Fibroblast of peridontal ligament (primary cell): Measurements from ENCODE around the gene NIPBL.
"Not testable (repeated sequence)": the region's sequence is repeated elsewhere in the genome, so short reads cannot be mapped to it uniquely, and the experiment has no call there.

Experiments used
- DNase-seq: peaks from one replicate; pipeline ENCODE4 v3.0.0-alpha.2; 2010; ENCODE audit errors: extremely low read depth

The NIPBL gene

DNA sequence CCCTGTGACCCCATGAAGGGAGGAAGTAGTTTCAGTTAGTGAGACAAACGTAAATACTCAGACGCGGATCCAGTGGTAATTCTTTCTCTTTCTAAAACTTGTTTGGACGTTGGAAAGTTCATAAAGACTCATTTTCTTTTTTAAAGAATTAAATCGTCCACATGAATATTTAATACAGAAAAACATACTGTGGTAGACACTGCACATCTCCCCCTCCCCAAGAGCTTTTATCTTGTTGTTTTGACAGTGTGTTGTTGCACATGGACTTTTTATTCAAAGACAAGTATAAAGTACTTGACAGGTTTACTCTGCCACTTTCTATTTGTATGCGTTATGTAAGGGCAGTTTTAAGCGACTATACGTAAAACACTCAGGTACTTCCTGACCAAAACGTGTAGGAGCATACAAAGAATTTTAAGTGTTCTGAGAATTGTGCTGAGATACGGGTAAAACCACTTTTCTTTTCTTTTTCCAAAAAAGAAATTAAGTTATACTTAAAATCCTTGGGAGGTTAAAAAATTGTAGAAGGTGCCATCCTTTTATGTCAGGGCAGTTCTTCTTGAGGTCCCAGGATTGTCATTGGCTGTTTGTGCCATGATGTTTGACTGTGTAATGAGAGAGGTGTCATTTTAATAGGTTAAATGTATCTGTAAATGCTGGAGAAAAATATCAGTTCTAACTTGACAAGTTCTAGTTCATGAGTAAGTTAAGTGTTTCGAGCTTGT is 1.3 kb downstream of the NIPBL start:
- peak; percentile 33 for DNase-seq

DNA sequence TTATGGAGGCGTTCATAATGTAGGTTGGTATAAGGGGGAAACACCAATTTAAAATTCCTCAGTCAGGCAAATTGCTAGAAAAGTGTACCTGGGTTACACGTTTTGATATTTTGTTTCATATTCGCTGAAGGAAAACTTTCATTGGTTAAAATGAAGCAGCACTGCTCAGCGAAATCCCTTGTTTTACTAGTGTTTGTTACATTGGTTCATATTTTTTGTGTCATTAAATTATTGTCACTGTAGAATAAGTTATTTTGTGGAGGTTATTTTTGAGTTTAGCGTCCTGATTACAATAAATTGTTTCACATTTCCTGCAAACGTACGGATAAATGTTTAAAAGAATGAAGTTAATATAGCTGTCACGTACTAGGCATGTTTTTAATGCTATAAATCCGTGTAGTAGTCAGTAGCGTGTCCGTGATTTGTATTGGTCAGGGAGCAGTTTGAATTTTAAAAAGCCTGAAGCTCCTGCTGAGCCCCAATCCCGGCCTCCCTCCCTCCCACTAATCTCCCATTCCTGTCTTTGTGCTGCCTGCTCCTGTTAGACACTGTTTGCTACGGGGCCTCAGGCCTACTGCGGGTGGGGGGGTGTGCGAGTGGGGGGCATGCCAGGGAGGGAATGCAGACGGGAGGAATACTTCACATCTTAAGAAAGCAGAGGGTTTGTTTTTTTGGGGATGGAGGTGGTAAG is 2.0 kb downstream of the NIPBL start:
- peak; percentile 55 for DNase-seq

DNA sequence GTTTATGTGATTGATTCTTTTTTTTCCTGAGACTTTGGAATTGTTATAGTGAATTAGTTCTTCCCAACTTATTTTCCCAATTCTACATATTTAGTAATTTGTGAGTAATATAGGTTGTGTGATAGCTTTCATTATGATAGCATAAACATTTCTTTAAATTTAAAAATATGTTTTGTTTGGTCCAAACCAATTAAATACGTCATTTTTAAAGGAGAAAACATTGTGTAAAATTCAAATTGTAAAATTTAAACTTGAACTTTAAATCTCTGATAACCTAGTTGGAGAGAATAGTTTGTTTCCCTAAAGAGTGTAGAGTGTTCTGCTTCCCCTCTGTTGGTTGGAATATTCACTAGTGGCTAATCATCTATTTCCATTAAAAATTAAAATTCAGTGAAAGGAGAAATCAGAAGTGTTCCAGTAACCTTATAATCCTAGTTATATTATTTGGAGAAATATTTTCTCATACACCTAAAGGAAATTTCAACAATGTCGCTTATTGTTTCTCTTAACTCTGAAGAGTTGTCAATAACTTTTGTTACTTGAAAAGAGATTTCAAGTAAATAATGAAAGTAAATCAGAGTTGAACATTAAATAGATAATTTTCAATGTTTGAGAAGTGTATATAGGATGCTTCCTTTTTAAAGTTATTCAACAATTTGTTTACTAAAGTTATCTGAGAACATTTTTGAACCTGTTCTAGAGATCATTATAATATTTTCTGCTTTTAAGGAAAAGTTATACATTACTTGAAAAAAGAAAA is 2.9 kb downstream of the NIPBL start:
- DNase-seq, result no peak

DNA sequence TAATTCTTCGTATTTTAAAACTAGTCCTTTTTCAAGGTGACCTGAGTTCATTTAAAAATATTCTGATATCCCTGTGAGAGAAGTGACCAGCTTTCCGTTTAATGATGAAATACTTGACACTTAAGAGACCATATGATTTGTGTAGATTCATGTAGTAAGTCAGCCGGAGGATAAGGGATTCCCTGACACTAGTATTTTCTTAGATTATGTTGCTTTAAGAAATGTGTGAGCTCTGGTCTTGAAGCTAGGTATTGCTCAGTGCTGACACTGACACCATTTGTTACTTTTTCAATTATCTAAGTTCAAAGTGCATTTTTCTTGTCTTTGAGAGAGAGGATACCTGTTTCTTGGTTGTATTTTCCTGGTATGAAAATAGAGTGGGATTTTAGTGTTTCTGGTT is 4.2 kb downstream of the NIPBL start:
- no peak for DNase-seq

DNA sequence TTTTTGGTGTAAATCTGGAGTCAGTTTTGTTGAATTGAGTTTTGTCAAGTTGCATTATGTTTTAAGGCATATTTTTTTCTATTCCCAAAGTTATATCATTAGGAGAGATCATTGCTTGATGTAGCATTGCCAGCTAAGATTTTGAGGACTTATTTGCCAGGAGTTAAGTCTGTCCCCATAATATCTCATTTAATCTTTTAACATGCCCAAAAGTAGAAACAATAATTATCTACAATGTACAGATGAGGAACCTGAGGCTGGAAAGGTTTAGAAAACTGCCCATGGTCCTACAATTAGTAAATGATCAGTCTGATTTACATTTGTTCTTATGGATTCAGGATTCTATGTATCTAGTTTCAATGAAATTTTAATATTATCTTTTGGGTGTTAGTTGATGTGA is 4.7 kb downstream of the NIPBL start:
- DNase-seq, result no peak

DNA sequence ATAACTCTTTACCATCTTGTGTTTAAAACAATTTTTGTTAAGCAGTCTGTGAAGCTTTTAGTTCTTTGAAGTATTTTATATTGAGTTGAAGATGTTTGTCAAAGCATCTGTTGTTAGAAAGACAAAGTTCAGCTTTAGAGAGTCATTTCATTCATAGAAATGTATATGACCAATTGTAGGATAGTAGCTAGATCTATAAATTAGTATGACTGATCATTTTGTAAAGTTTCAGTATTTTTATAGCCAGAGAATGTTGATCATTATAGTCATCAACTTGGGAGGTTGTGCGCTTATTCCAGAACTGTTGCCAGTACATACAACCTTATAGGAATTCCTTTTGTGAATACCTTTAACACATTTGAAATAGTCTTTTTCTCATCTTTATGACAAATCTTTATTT is 5.2 kb downstream of the NIPBL start:
- no peak for DNase-seq

DNA sequence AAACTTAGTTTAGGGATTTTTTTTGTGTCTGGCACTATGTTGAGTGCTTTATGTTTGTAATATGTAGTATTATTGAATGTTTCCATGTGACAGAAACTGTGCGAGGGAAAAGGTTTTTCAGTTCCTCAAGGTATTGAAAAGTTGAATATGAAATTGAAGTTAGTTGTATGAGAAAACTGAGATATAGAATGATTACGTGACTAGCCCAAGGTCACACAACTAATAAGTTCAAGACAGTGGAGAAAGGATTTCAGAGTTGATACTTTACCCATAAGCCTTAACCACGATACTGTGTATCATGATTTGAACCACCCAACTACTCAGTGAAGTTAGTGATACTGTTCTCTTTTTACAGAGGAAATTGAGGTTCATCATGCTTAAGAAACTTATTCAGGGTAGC is 5.7 kb downstream of the NIPBL start:
- DNase-seq, result no peak

DNA sequence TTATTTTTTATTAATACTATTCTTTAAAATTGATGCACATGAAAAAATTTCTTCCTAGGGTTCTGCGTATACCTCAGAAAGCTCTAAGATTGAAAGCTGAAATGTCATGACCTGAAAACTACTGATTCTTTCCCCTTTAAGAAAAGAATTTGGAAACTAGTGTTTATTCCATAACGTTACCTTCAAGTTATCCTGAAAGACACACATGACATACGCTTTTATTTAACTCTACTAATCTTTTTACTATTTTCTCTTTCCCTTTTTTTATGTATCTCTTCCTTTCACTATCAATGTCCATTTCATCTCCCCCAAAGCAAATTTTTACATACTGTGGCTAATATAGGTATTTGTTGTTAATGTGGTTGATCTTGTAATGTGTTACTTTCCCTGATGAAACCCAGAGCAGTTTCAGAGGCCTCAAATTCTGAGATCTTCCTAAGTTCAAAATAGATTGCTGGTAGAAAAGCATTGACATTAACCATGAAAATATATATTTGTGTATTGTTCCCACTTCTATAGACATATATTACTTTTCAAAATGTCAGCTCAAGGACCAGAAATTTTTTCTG is 7.4 kb downstream of the NIPBL start:
- no peak for DNase-seq

DNA sequence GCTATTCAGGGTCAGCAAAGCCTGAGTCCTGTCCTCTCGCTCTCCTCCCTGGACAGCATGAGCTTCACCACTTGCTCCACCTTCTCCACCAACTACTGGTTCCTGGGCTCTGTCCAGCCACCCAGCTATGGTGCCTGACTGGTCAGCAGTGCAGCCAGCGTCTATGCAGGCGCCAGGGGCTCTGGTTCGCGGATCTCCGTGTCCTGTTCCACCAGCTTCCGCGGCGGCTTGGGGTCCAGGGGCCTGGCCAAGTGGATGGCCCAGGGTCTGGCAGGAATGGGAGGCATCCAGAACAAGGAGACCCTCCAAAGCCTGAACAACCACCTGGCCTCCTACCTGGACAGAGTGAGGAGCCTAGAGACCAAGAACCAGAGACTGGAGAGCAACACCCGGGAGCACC is 8.6 kb downstream of the NIPBL start:
- DNase-seq, result no peak

DNA sequence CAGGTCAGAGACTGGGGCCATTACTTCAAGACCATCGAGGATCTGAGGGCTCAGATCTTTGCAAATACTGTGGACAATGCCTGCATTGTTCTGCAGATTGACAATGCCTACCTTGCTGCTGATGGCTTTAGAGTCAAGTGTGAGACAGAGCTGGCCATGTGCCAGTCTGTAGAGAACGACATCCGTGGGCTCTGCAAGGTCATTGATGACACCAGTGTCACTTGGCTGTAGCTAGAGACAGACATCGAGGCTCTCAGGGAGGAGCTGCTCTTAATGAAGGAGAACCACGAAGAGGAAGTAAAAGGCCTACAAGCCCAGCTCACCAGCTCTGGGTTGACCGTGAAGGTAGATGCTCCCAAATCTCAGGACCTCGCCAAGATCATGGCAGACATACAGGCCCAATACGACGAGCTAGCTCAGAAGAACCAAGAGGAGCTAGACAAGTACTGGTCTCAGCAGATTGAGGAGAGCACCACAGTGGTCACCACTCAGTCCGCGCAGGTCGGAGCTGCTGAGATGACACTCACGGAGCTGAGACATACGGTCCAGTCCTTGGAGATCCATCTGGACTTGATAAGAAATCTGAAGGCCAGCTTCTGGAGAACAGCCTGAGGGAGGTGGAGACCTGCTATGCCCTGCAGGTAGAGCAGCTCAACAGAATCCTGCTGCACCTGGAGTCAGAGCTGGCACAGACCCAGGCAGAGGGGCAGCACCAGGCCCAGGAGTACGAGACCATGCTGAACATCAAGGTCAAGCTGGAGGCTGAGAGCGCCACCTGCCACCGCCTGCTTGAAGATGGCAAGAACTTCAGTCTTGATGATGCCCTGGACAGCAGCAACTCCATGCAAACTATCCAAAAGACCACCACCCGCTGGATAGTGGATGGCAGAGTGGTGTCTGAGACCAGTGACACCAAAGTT is 9.3 kb downstream of the NIPBL start:
- DNase-seq, result no peak

DNA sequence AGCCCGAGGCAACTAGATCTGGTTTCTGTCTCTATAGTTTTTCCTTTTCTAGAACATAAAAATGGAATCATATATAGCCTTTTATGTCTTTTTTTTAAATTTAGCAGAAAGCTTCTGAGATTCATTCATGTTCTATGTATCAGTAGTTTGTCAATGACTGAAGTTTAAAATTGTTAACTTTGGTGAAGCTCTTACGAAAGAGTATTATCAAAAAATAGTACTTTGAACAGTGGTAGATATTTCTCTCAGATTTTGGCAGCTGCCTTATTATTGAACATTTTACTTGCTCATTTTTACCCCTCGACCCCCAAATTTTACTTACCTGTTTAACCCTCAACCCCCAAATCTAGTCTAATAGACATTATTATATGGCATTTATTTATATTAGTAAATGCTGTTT is 10.2 kb downstream of the NIPBL start:
- no peak for DNase-seq

DNA sequence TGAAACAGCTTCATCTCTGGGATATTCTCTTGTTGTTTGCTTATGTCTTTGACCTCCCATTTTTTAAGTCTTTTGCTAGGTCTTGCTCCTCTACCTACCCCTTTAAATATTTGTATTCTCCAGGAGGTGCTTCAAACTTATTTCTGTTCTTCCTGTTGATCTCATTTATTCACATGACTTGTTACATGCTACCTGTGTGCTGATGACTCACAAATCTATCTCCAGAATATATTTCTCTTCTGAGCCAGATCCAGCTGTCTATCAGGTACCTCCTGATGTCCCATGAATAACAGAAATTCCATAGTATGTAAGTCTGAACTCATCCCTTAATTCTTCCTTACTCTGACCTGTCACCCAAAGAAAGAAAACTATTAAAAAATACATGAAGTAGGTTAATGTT is 11.0 kb downstream of the NIPBL start:
- DNase-seq, result no peak

DNA sequence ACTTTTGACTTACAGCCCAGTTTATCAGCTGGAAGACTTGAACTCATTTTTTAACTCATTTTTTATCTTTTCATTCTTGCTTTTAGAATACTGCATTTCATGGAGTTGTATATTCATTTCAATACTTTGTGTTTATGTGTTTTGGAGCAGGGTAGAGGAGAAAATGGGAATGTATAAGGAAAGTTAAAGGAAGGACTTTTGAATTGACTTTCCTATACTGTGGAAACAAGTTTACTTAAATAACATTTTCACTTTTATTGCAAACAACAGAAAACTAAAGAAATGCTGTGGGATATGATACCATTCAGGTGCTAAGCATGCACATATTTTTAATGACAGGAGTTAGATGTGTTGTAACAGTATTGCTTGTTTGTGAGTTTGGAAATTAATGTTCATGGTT is 11.7 kb downstream of the NIPBL start:
- DNase-seq, result no peak

DNA sequence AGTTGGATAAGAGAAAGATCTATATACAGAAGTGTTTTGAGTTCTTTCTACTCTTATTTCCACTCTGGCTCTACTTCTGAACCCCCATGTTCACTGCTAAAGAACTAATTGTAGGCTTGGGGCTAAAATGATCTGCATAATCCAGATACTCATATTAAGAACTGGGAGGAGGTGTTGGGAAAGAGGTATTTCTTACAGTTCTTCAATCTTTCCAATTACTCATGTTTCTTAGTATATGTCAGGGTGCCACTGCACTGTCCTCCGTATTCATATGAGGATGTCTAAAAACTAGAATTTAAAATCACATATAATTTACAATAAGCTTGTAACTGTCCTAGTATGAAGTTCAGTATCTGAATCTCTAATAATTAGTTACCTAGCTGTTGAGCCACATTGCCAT is 12.7 kb downstream of the NIPBL start:
- DNase-seq, result no peak

DNA sequence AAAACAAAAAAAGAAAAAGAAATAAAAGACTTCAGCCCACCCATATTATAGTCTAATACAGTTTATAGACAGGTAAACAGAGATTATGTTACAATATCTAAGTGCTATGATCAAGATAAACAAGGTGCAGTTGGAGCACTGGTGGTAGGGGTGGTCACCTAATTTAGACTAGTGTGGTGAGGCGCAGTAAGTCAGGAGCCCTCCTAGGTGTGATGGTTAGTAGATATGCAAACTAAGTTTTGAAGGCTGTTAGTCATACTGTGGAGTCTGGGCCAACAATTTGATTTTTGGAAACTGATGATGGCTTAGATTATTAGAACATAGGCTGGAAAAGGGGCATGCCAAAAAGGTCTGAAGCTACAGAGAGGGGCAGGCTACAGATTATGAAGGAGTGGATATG is 14.7 kb downstream of the NIPBL start:
- no peak for DNase-seq

DNA sequence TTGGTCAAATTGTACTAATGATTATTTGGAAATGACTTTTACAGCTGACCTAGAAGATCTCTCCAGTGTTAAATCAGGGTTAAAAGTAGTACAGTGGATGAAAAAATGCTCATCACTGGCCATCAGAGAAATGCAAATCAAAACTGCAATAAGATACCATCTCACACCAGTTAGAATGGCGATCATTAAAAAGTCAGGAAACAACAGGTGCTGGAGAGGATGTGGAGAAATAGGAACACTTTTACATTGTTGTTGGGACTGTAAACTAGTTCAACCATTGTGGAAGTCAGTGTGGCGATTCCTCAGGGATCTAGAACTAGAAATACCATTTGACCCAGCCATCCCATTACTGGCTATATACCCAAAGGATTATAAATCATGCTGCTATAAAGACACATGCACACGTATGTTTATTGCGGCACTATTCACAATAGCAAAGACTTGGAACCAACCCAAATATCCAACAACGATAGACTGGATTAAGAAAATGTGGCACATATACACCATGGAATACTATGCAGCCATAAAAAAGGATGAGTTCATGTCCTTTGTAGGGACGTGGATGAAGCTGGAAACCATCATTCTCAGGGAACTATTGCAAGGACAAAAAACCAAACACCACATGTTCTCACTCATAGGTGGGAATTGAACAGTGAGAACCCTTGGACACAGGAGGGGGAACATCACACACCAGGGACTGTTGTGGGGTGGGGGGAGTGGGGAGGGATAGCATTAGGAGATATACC is 15.7 kb downstream of the NIPBL start:
- DNase-seq, result not testable (repeated sequence)

DNA sequence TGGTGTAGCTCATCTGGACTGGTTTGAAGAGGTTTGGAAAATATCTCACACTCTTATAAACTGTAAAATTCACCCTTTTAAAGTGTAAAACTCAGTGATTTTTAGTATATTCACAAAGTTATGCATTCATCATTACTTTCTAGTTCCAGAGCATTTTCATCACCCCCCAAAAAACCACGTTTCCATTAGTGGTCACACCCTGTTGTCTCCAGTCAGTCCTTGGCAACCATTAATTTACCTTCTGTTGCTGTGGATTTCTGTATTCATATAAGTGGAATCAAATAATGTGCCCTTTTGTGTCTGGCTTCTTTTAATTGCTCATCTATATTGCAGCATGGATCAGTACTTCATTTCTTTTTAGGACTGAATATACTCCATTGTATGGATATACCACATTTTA is 18.4 kb downstream of the NIPBL start:
- no peak for DNase-seq

DNA sequence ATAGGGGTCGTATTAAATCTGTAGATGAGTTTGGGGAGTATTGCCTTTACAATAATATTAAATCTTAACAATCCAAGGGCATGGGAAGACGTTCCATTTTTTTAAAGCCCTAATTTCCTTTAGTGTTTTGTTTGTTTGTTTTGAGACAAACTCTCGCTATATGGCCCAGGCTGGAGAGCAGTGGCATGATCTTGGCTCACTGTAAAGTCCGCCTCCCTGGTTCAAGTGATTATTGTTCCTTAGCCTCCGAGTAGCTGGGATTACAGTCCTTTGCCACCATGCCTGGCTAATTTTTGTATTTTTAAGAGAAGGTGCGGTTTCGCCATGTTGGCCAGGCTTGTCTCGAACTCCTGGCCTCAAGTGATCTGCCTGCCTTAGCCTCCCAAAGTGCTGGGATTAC is 19.9 kb downstream of the NIPBL start:
- DNase-seq, result no peak

DNA sequence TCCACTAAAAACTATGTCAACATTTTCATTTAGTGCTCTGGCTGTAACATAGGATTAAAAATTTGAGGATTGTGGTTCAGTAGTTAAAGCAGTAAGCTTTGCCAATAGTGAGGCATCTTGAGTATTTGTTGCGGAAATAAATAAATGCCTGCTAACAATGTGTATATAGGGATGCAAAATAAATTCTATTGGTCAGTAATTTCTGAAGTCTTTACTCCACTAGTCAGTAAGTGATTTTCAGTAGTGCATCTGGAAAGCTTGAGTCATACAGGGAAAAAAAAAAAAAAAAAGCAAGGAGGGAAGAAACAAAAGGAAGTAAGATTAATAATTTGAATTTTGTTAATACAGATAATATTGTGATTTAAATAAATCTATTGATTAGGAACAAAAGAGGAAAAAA is 21.0 kb downstream of the NIPBL start:
- DNase-seq, result peak; percentile 64

DNA sequence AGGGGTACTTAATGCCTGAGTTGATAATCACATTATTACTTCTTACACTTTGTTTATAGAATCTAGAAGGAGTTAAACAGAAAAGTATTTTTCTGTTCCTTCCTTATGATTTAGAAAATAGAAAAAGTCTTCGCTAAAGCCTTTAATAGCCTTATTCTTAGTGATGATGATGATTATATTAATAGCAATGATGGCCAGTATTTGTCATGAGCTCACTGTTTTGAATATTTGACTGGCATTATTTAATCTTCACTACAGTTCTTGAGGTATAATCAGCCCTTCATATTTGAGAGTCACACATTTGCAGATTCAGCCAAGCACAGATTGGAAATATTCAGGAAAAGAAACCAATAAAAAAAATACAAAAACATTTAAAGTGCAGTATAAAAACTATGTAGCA is 23.3 kb downstream of the NIPBL start:
- DNase-seq, result no peak

DNA sequence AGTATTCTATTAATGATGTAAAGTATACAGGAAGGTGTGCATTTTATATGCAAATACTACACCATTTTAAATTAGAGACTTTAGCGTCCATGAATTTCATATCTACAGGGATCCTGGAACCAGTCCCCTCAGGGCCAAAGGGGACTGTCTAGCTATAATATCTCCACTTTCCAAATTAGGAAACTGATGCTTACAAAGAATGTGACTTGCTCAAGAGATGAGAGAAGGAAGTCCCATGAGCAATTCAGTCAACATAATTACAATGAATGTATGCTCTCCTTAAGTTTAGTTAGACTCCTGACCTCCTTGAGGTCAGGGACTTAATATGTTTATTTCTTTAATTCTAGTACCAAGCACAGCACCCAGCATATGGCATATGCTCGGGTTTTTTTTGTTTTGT is 23.7 kb downstream of the NIPBL start:
- DNase-seq, result no peak
